HG03571 (cell line): ENCODE data around the gene PLCB4.

Experiments
- ATAC-seq: cut with Tn5 transposase; IDR thresholded peaks from one replicate; pipeline ENCODE4 v1.9.1; 2021; ENCODE audit not compliant: unreplicated experiment

PLCB4 gene

GRCh38 chr20:9301129-9302090 is 232.5 kb downstream of the PLCB4 start:
- no peak for ATAC-seq

GRCh38 chr20:9302091-9302462 is 233.2 kb downstream of the PLCB4 start:
- no peak for ATAC-seq

GRCh38 chr20:9306521-9306920 is 237.6 kb downstream of the PLCB4 start:
- ATAC-seq, result no peak

- no peak for ATAC-seq
Observed at GRCh38 chr20:9308056-9308455, 239.2 kb downstream of the PLCB4 start.

- no peak for ATAC-seq
Observed at GRCh38 chr20:9311132-9311531, 242.2 kb downstream of the PLCB4 start.

GRCh38 chr20:9319687-9320384 is 250.9 kb downstream of the PLCB4 start:
- no peak for ATAC-seq

DNA sequence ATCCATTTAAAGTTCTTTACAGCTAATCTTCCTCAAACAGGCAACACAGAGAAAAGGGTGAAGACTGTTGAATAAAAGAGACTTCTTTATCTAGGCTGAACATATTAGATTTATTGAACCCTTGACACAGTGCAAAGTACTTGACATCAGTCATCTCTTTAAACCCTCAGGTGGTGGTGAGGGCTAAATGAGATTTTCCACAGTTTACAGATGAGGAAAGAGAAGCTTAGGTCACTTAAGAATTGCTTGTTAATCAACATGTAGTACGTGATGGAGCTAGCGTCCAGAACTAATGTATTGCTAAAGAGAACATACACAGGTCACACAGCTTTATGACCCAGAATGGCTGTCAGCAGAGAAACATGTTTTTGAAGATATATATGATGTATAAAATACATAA is 252.1 kb downstream of the PLCB4 start:
- no peak for ATAC-seq

GRCh38 chr20:9322661-9323060 is 253.8 kb downstream of the PLCB4 start:
- no peak for ATAC-seq

- no peak for ATAC-seq
Observed at GRCh38 chr20:9323622-9324021, 254.7 kb downstream of the PLCB4 start.

DNA sequence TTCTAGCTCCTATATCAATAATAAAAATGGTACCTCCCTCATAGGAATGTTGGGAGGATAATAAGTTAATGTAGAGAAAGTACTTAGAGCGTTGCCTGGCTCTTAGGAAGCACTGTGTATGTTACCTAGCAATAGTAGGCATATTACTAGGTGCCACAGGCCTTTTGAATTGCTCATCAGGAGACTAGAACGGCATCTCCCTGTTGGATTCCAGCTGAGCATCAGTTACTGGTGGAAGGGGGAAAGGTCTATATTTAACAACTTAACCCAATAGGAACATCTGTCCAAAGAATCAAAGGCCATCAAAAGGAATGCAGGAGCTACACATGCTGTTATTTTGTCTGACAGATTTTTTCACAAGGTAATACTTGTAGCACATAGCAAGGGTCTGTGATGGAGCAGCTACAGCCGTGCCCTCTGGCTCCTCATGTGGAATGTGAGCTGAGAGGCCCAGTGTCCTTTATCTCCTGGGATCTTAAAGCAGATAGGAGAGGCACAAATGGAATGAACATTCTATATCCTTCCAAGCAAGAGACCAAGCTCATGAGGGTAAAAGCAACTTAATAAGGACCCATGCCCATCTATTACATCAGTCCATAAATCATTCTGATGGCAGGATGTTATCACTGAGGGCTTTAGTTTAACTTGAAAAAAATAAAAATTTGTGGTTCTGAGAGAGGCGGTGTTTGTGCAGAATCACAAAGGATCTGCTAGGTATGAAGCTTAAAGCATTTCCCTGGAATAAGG is 260.6 kb downstream of the PLCB4 start:
- ATAC-seq, result no peak

GRCh38 chr20:9330151-9330550 is 261.3 kb downstream of the PLCB4 start:
- ATAC-seq, result no peak

DNA sequence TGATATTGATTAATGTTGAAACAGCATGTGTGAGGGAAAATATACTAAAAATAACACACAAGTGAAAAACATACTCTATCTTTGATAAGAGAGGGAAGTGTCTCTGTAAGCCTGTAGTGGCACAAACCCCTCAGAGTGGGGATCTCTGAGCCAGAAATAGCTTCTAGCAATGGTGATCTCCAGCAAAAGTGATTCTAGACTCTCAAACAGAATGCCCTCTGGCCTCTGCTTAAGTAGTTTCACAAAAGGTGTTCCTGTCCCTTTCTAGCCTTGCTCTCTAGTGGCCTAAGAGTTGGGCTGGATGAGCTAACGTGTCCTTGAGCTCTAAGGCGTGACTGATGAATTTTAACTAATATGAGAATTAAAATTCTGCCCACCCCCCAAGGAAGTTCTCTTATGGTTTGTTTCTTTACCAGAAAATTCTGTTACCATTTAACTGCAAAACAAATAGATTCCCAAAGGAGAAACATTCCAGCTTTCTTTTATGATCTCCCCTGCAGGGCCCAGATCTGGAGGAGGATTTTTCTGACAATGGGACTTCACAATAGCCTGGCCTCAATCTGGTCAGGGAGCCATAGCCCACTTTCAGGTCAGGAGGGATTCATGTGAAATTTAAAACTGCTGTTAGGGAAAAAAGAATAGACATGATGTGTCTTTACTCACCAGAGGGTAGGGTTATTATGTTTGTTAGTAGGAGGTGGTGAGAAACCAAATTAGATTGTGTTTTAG is 263.0 kb downstream of the PLCB4 start:
- no peak for ATAC-seq

DNA sequence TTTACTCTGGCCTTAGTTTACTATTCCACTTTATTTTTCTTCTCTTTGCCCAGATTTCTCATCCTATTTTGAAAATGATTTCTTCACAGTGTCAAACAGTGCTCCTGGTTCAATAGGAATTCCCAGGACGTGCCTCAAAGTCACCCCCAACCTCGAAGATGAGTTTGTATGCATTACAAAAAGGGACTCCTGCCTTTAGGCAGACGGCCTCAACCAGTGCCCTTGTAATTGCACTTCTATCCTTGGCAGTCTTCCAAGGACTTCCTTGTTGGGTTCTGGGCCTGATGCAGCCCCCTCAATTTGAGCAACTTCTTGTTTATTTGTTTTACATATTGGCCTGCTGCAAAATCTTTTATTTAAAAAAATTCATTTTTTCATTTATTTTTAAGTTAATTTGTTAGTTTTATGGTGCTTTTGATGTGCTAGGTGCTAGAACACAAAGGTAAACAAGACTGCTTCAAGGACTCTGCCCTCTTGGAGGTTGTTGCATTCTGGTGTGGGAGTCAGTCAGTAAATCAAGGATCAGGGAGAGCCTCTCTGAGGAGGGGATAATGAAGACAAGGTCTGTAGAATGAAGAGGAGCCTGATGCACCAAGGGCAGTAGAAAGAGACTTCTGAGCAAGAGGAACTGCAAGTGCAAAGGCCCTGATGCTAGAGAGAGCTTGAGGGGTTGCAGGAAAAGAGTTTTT is 264.0 kb downstream of the PLCB4 start:
- ATAC-seq, result no peak

GRCh38 chr20:9334866-9335265 is 266.0 kb downstream of the PLCB4 start:
- ATAC-seq, result no peak

- no peak for ATAC-seq
Observed at GRCh38 chr20:9338101-9338500, 269.2 kb downstream of the PLCB4 start.

DNA sequence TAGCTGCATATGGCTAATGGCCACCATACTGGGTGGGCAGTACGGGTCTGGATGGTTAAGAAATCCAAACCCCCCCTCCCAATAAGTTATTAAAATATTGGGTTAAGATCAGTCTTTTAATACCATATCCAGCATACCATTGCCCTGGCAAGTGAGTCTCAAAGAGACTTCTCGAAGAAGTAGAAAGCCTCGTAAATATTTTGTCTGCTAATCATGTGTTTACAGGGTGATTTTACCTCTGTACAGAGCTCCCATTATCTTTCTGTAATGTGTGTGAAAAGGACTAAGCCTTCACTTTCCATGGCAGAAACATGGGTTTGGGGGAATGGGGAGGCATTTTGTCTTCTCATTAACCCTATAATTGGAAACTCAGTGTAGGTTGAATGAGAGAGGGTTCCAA is 270.8 kb downstream of the PLCB4 start:
- no peak for ATAC-seq

DNA sequence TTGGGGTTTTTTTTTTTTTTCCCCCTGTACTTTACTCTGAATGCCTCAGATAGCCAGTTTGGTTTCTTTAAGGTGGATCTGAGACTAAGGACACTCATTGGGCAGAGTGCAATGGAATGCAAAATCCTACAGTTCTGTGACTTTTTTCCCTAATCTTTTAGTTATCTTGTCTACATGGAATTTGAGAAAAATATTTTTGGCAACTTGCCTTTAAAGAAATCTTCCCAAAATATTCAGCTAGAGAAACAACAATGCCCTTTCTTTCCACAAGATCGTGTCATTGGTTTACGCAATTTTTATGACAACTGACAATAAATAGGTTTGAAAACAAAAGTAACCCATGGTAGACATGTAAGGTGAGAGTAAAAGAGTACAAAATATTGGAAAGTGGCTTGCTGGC is 273.8 kb downstream of the PLCB4 start:
- ATAC-seq, result no peak

- ATAC-seq, result no peak
Observed at GRCh38 chr20:9344083-9344920, 275.4 kb downstream of the PLCB4 start.

DNA sequence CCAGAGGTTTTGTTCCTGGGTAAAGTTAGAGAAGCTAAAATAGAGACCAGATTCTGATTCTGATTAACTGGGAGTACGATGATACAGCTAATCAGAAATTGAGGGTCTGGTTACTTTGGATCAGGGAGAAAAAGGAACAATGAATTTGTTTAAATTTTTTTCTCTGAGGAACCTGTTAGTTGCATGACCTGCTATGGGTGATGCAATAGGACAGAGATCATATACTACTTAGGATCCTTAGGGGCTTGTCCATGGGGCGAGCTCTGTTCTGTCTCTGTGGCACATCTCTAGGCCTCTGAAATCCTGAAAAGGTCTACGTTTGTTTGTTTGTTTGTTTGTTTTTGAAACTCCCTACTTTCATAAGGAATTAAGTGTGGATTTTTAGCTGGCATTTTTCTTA is 279.4 kb downstream of the PLCB4 start:
- ATAC-seq, result no peak
